ENCODE measurements around the gene NEMP1.

Gene NEMP1

GRCh38 chr12:57096748-57097553, 18.4 kb upstream of the NEMP1 start:
- no peaks in the 10 kb centered on the region for H3K9me3 ChIP-seq (ENCODE audit: insufficient read depth, low read length, severe bottlenecking)
- no peak overlapping the region for H3K27ac ChIP-seq (ENCODE audit: low read length)
- no peak for ATAC-seq (ENCODE audit: insufficient read depth, low read depth)

GRCh38 chr12:57096099-57096572, 17.5 kb upstream of the NEMP1 start:
- Histone ChIP-seq H3K36me3 (ENCODE audit: insufficient read depth, low read length) (peaks cover 73% of the 10 kb centered on the region), H3K9ac (ENCODE audit: low read depth, low read length) (no peak overlapping the region), H3K79me2 (ENCODE audit: insufficient read depth, low read length) (no peaks in the 10 kb centered on the region), H3K4me3 (ENCODE audit: low read depth in 1 of 2, low read length in 2 of 2) (no peak overlapping the region), H2AFZ (ENCODE audit: low read depth, low read length) (no peak overlapping the region), H3K4me1 (ENCODE audit: insufficient read depth, low read length) (no peaks in the 10 kb centered on the region), H3K27me3 (ENCODE audit: insufficient read depth, low read length, poor library complexity) (no peaks in the 10 kb centered on the region), H3K9me3 (ENCODE audit: insufficient read depth, low read length, severe bottlenecking) (no peaks in the 10 kb centered on the region), H3K27ac (ENCODE audit: low read length) (no peak overlapping the region), H4K20me1 (ENCODE audit: insufficient read depth, low read length) (peaks cover 16% of the 10 kb centered on the region), H3K4me2 (ENCODE audit: insufficient read depth, low read length) (no peak overlapping the region)
- TF ChIP-seq EZH2 (IDR thresholded peaks at IDR 0.05; ENCODE audit: borderline replicate concordance, low read depth, low read length, severe bottlenecking) = no peak
- no peak for TF ChIP-seq CTCF (IDR thresholded peaks at IDR 0.05; ENCODE audit: borderline replicate concordance, extremely low read depth, low read length, poor library complexity, severe bottlenecking)
- no peak for DNase-seq
- no peak for ATAC-seq (ENCODE audit: insufficient read depth, low read depth)

More at GRCh38 chr12:57096748-57097553, 18.4 kb upstream of the NEMP1 start:
- Histone ChIP-seq H3K79me2 (ENCODE audit: insufficient read depth, low read length) (no peaks in the 10 kb centered on the region), H3K4me1 (ENCODE audit: insufficient read depth, low read length) (no peaks in the 10 kb centered on the region), H3K27me3 (ENCODE audit: insufficient read depth, low read length, poor library complexity) (no peaks in the 10 kb centered on the region), H2AFZ (ENCODE audit: low read depth, low read length) (no peak overlapping the region), H4K20me1 (ENCODE audit: insufficient read depth, low read length) (peaks cover 16% of the 10 kb centered on the region), H3K9ac (ENCODE audit: low read depth, low read length) (no peak overlapping the region), H3K36me3 (ENCODE audit: insufficient read depth, low read length) (peaks cover 66% of the 10 kb centered on the region), H3K4me3 (ENCODE audit: low read depth in 1 of 2, low read length in 2 of 2) (no peak overlapping the region), H3K4me2 (ENCODE audit: insufficient read depth, low read length) (no peak overlapping the region)
- TF ChIP-seq CTCF (IDR thresholded peaks at IDR 0.05; ENCODE audit: borderline replicate concordance, extremely low read depth, low read length, poor library complexity, severe bottlenecking) = no peak
- no peak for TF ChIP-seq EZH2 (IDR thresholded peaks at IDR 0.05; ENCODE audit: borderline replicate concordance, low read depth, low read length, severe bottlenecking)
- no peak for DNase-seq

- no peaks in the 10 kb centered on the region for H3K79me2 ChIP-seq (ENCODE audit: insufficient read depth, low read length)
- no peaks in the 10 kb centered on the region for H3K9me3 ChIP-seq (ENCODE audit: insufficient read depth, low read length, severe bottlenecking)
- H3K4me1 ChIP-seq (ENCODE audit: insufficient read depth, low read length) = peaks cover 3% of the 10 kb centered on the region; the same call in 1 of the 2 replicates
- DNase-seq (no peak), ATAC-seq (ENCODE audit: insufficient read depth, low read depth) (no peak)
- TF ChIP-seq CTCF (IDR thresholded peaks at IDR 0.05; ENCODE audit: borderline replicate concordance, extremely low read depth, low read length, poor library complexity, severe bottlenecking) (no peak), EZH2 (IDR thresholded peaks at IDR 0.05; ENCODE audit: borderline replicate concordance, low read depth, low read length, severe bottlenecking) (no peak)
- peaks cover 77% of the 10 kb centered on the region for H3K36me3 ChIP-seq (ENCODE audit: insufficient read depth, low read length)
- no peak overlapping the region for H3K4me3 ChIP-seq (ENCODE audit: low read depth in 1 of 2, low read length in 2 of 2)
- H2AFZ ChIP-seq (ENCODE audit: low read depth, low read length) = no peak overlapping the region
- no peak overlapping the region for H3K4me2 ChIP-seq (ENCODE audit: insufficient read depth, low read length)
- H3K9ac ChIP-seq (ENCODE audit: low read depth, low read length) = no peak overlapping the region
- H3K27ac ChIP-seq (ENCODE audit: low read length) = no peak overlapping the region
- H3K27me3 ChIP-seq (ENCODE audit: insufficient read depth, low read length, poor library complexity) = no peaks in the 10 kb centered on the region
- H4K20me1 ChIP-seq (ENCODE audit: insufficient read depth, low read length) = peaks cover 16% of the 10 kb centered on the region
Observed at GRCh38 chr12:57095440-57095839, 16.8 kb upstream of the NEMP1 start.

Data from DND-41 (cell line).